Suprapubic skin (tissue), 4 donors: ENCODE results near the gene IGFBP2. TPM values are rescaled to one million over a fixed set of nuclear protein-coding genes. Genes with fewer than 3 reads are reported as not detected.

Source experiments
- DNase-seq, 2 donors: peaks; one replicate each; pipeline ENCODE4 v3.0.0-alpha.2; 2019; ENCODE audit warnings: low spot score in 2 of 2
- H3K27ac ChIP-seq: fragments of 200-600 bp; sonication (generic); one replicate; pipeline ENCODE4 v1.5.1; 2019
- H3K27me3 ChIP-seq: fragments of 200-600 bp; sonication (generic); one replicate; pipeline ENCODE4 v1.5.1; 2019
- H3K36me3 ChIP-seq: fragments of 200-600 bp; sonication (generic); one replicate; pipeline ENCODE4 v1.5.1; 2019
- H3K4me1 ChIP-seq: fragments of 200-600 bp; sonication (generic); one replicate; pipeline ENCODE4 v1.5.1; 2019
- H3K4me3 ChIP-seq: fragments of 200-600 bp; sonication (generic); one replicate; pipeline ENCODE4 v1.5.1; 2019; ENCODE audit warnings: mild to moderate bottlenecking
- H3K9me3 ChIP-seq: fragments of 200-600 bp; sonication (generic); one replicate; pipeline ENCODE4 v1.5.1; 2019
- CTCF ChIP-seq, 2 donors: fragments of 200-600 bp in 1 of 2; fragments of 450-650 bp in 1 of 2; sonication (generic) in 1 of 2; IDR thresholded peaks; one replicate each; pipeline ENCODE4 v1.5.1; 2016 to 2019; ENCODE audit warnings: antibody characterized with exemption in 2 of 2, mild to moderate bottlenecking in 1 of 2, moderate library complexity in 1 of 2
- EP300 ChIP-seq: sonication (generic); formaldehyde crosslinking; IDR thresholded peaks from one replicate; pipeline ENCODE4 v1.6.1; 2017; ENCODE audit warnings: antibody characterized with exemption
- POLR2A ChIP-seq, 2 donors: fragments of 450-650 bp; IDR thresholded peaks; one replicate each; pipeline ENCODE4 v1.6.1; 2017; ENCODE audit warnings: antibody characterized with exemption in 2 of 2, mild to moderate bottlenecking in 2 of 2, moderate library complexity in 2 of 2
- POLR2AphosphoS5 ChIP-seq, 3 donors: sonication (generic); formaldehyde crosslinking; IDR thresholded peaks; one replicate each; pipeline ENCODE4 v1.6.1; 2017; ENCODE audit warnings: antibody characterized with exemption in 3 of 3
- WGBS: methylation state at CpG from one replicate; pipeline ENCODE4 v1.1.5; 2018; 5-methylcytosine and 5-hydroxymethylcytosine counted together
- total RNA-seq, 4 donors: library from RNA; depleted of rRNA; stranded (reverse); fragments of >200 nt; gene quantifications; one replicate each; pipeline ENCODE4 v1.1.0, GENCODE V29; 2016

The IGFBP2 gene
- total RNA-seq, 4 donors from 2014 or later: 7.5 to 28.3 (median 18.7) TPM

- DNase-seq: no peak
- WGBS: 83% methylated on average over 17 of the region's 17 CpGs
- Histone ChIP-seq H3K4me3 (no peak overlapping the region), H3K27me3 (no peaks in the 10 kb centered on the region), H3K9me3 (no peaks in the 10 kb centered on the region), H3K4me1 (peaks cover under 1% of the 10 kb centered on the region), H3K36me3 (peaks cover 45% of the 10 kb centered on the region), H3K27ac (no peak overlapping the region)
- TF ChIP-seq POLR2A (IDR thresholded peaks at IDR 0.05): no peak
- TF ChIP-seq EP300: no peak
- TF ChIP-seq POLR2AphosphoS5 (IDR thresholded peaks at IDR 0.05): no peak
- no peak for TF ChIP-seq CTCF (IDR thresholded peaks at IDR 0.05)
Measured at GRCh38 chr2:216676630-216677029, 43.4 kb downstream of the IGFBP2 start.

- no peak for DNase-seq
- peaks cover 45% of the 10 kb centered on the region for H3K36me3 ChIP-seq
- H3K4me3 ChIP-seq: no peak overlapping the region
- whole genome bisulfite sequencing: 79% methylated on average over 9 of the region's 9 CpGs
- no peaks in the 10 kb centered on the region for H3K9me3 ChIP-seq
- peaks cover 10% of the 10 kb centered on the region for H3K4me1 ChIP-seq
- H3K27me3 ChIP-seq: no peaks in the 10 kb centered on the region
- TF ChIP-seq EP300: no peak
- no peak for TF ChIP-seq POLR2A (IDR thresholded peaks at IDR 0.05)
- no peak for TF ChIP-seq CTCF (IDR thresholded peaks at IDR 0.05)
- no peak for TF ChIP-seq POLR2AphosphoS5 (IDR thresholded peaks at IDR 0.05)
- H3K27ac ChIP-seq: no peak overlapping the region
Measured at GRCh38 chr2:216677439-216678097, 44.3 kb downstream of the IGFBP2 start.

GRCh38 chr2:216678098-216678465 lies 44.9 kb downstream of the IGFBP2 start:
- peaks cover 15% of the 10 kb centered on the region for H3K4me1 ChIP-seq
- 86% methylated on average over 11 of the region's 12 CpGs for WGBS
- TF ChIP-seq CTCF (IDR thresholded peaks at IDR 0.05) (no peak), POLR2AphosphoS5 (IDR thresholded peaks at IDR 0.05) (no peak), POLR2A (IDR thresholded peaks at IDR 0.05) (no peak), EP300 (no peak)
- no peaks in the 10 kb centered on the region for H3K27me3 ChIP-seq
- no peak overlapping the region for H3K4me3 ChIP-seq
- DNase-seq: no peak
- peaks cover 45% of the 10 kb centered on the region for H3K36me3 ChIP-seq
- no peak overlapping the region for H3K27ac ChIP-seq
- no peaks in the 10 kb centered on the region for H3K9me3 ChIP-seq

GRCh38 chr2:216678813-216679657 lies 45.8 kb downstream of the IGFBP2 start:
- no peak overlapping the region for H3K4me3 ChIP-seq
- no peaks in the 10 kb centered on the region for H3K9me3 ChIP-seq
- no peak for TF ChIP-seq CTCF (IDR thresholded peaks at IDR 0.05)
- no peak for TF ChIP-seq POLR2AphosphoS5 (IDR thresholded peaks at IDR 0.05)
- no peak for TF ChIP-seq EP300
- TF ChIP-seq POLR2A (IDR thresholded peaks at IDR 0.05): no peak
- peak overlapping the region; percentile 12 for H3K27ac ChIP-seq
- no peaks in the 10 kb centered on the region for H3K27me3 ChIP-seq
- peaks cover 44% of the 10 kb centered on the region for H3K36me3 ChIP-seq
- WGBS: 84% methylated on average over 21 of the region's 21 CpGs
- DNase-seq: no peak
- peaks cover 24% of the 10 kb centered on the region for H3K4me1 ChIP-seq

GRCh38 chr2:216679658-216680024 lies 46.4 kb downstream of the IGFBP2 start:
- Histone ChIP-seq H3K36me3 (peaks cover 38% of the 10 kb centered on the region), H3K4me3 (no peak overlapping the region), H3K4me1 (peaks cover 30% of the 10 kb centered on the region), H3K27ac (peak overlapping the region; percentile 12), H3K27me3 (no peaks in the 10 kb centered on the region), H3K9me3 (no peaks in the 10 kb centered on the region)
- TF ChIP-seq POLR2A (IDR thresholded peaks at IDR 0.05) (no peak), CTCF (IDR thresholded peaks at IDR 0.05) (no peak), POLR2AphosphoS5 (IDR thresholded peaks at IDR 0.05) (no peak), EP300 (no peak)
- no peak for DNase-seq
- WGBS: 79% methylated on average over 14 of the region's 14 CpGs
